Sigmoid colon (tissue), 7 donors: ENCODE data around the gene TIGD6. TPM values are rescaled to one million over a fixed set of nuclear protein-coding genes. Genes with fewer than 3 reads are reported as not detected.

Experiments
- DNase-seq: peaks from one replicate; pipeline ENCODE4 v3.0.0-alpha.2; 2019
- H3K27ac ChIP-seq, 4 donors: fragments of 200-600 bp; sonication (generic); one replicate each; pipeline ENCODE4 v1.5.1; 2016 to 2019; ENCODE audit warnings: mild to moderate bottlenecking in 1 of 4
- H3K27me3 ChIP-seq, 3 donors: fragments of 200-600 bp; sonication (generic); one replicate each; pipeline ENCODE4 v1.5.1; 2019; ENCODE audit warnings: mild to moderate bottlenecking in 1 of 3
- H3K36me3 ChIP-seq, 4 donors: fragments of 200-600 bp; sonication (generic); one replicate each; pipeline ENCODE4 v1.5.1; 2016 to 2019
- H3K4me1 ChIP-seq, 4 donors: fragments of 200-600 bp; sonication (generic); one replicate each; pipeline ENCODE4 v1.5.1; 2017 to 2019
- H3K4me3 ChIP-seq, 4 donors: fragments of 200-600 bp; sonication (generic); one replicate each; pipeline ENCODE4 v1.5.1; 2017 to 2019; ENCODE audit warnings: mild to moderate bottlenecking in 2 of 4, moderate library complexity in 1 of 4
- H3K9me3 ChIP-seq, 4 donors: fragments of 200-600 bp in 3 of 4; sonication (generic) in 3 of 4; one replicate each; pipeline versions ENCODE4 v1.5.1 to v1.6.1; 2013 to 2019
- CTCF ChIP-seq, 4 experiments: fragments of 450-650 bp in 3 of 4; fragments of 200-600 bp in 1 of 4; IDR thresholded peaks; one replicate each; pipeline ENCODE4 v1.5.1; 2016 to 2019; ENCODE audit warnings: antibody characterized with exemption in 4 of 4, mild to moderate bottlenecking in 3 of 4, moderate library complexity in 2 of 4
- EP300 ChIP-seq, 4 donors: sonication (generic); formaldehyde crosslinking; IDR thresholded peaks; one replicate each; pipeline ENCODE4 v1.6.1; 2017; ENCODE audit warnings: antibody characterized with exemption in 4 of 4
- POLR2A ChIP-seq, 2 donors: fragments of 450-650 bp; IDR thresholded peaks; one replicate each; pipeline ENCODE4 v1.6.1; 2016; ENCODE audit warnings: antibody characterized with exemption in 2 of 2, mild to moderate bottlenecking in 2 of 2, moderate library complexity in 2 of 2
- POLR2AphosphoS5 ChIP-seq, 4 donors: sonication (generic); formaldehyde crosslinking; IDR thresholded peaks; one replicate each; pipeline ENCODE4 v1.6.1; 2017; ENCODE audit warnings: antibody characterized with exemption in 4 of 4
- WGBS, 2 donors: extraction: QIAGEN DNeasy Blood & Tissue Kit; methylation state at CpG; one replicate each; pipeline ENCODE4 v1.1.7; 2013; 5-methylcytosine and 5-hydroxymethylcytosine counted together
- intact Hi-C: fragments of 100-400 bp; cut with DNase I; formaldehyde crosslinking; loops from one replicate; pipeline ENCODE4 v1.15.1; 2023
- polyA plus RNA-seq, 3 donors: library from polyadenylated mRNA; stranded (reverse); fragments of 200-250 nt; gene quantifications; one replicate each; pipeline ENCODE4 v1.2.3, GENCODE V29; 2013
- total RNA-seq, 4 donors: library from RNA; depleted of rRNA; stranded (reverse); fragments of >200 nt; gene quantifications; one replicate each; pipeline ENCODE4 v1.1.0, GENCODE V29; 2016
- donor health status: healthy with polysubstance abuse.
- donor health status: Bipolar disorder and iron deficiency.
- donor health status: healthy.

The TIGD6 gene
- total and polyA plus RNA-seq, 7 donors, result 0.60 to 11.4 (median 2.4) TPM

- Histone ChIP-seq H3K27me3 (no peaks in the 10 kb centered on the region), H3K4me1 (peaks cover 0 to 19% (median 9%) of the 10 kb centered on the region in 4 donors), H3K4me3 (peak within 1 kb of the TSS; percentile 62 to 98 (median 82)), H3K27ac (peak within 1 kb of the TSS; percentile 86 to 93 (median 90)), H3K36me3 (no peaks in the 10 kb centered on the region), H3K9me3 (no peaks in the 10 kb centered on the region)
- TF ChIP-seq CTCF (IDR thresholded peaks at IDR 0.05), result no peak
- TF ChIP-seq POLR2AphosphoS5 (IDR thresholded peaks at IDR 0.05), result peak; percentile 96 to 99 (median 97)
- no peak for TF ChIP-seq EP300 (IDR thresholded peaks at IDR 0.05)
- peak; percentile 89 to 92 for TF ChIP-seq POLR2A (IDR thresholded peaks at IDR 0.05)
- WGBS, 2 donors, result 0% methylated on average over 84 of the region's 84 CpGs
- intact Hi-C loops, result loop anchor here (2.0 to 5.0 kb wide), 2 partner anchors 30 to 108 kb away; no protein-coding TSS in a partner anchor
- DNase-seq, result peak; percentile 99
These were observed 39.9 kb downstream of the TIGD6 start, which contains the start of gene SLC26A2 for GRCh38 chr5:149960272-149961185. SLC26A2 (plus strand) TSS chr5:149960758; CDS start chr5:149977653, 16,895 bp downstream.

- Histone ChIP-seq H3K4me3 (peak overlapping the region; percentile 62 to 98 (median 82)), H3K27me3 (no peaks in the 10 kb centered on the region), H3K9me3 (no peaks in the 10 kb centered on the region), H3K4me1 (peaks cover 0 to 19% (median 9%) of the 10 kb centered on the region in 4 donors), H3K27ac (peak overlapping the region; percentile 86 to 93 (median 90)), H3K36me3 (no peaks in the 10 kb centered on the region)
- 35 to 40% methylated on average over 14 of the region's 14 CpGs for WGBS, 2 donors
- intact Hi-C loops, result loop anchor here (2.0 to 5.0 kb wide), 3 partner anchors 31 to 129 kb away; no protein-coding TSS in a partner anchor
- no peak for DNase-seq
- no peak for TF ChIP-seq EP300 (IDR thresholded peaks at IDR 0.05)
- TF ChIP-seq CTCF (IDR thresholded peaks at IDR 0.05), result peak in 3 of 4 experiments; percentile 28 to 46 (median 40)
These were observed 40.8 kb downstream of the TIGD6 start for GRCh38 chr5:149959406-149960236.

- H3K4me3 ChIP-seq, result no peak overlapping the region
- 29 to 77% methylated on average over 4 of the region's 4 CpGs for WGBS, 2 donors
- H3K27ac ChIP-seq, result no peak overlapping the region
- TF ChIP-seq CTCF (IDR thresholded peaks at IDR 0.05) (no peak), EP300 (IDR thresholded peaks at IDR 0.05) (no peak), POLR2A (IDR thresholded peaks at IDR 0.05) (no peak), POLR2AphosphoS5 (IDR thresholded peaks at IDR 0.05) (no peak)
- no peaks in the 10 kb centered on the region for H3K9me3 ChIP-seq
- no peak for DNase-seq
- intact Hi-C loops, result loop anchor here (2.0 kb wide), 1 partner anchor 127 kb away; no protein-coding TSS in a partner anchor
- H3K4me1 ChIP-seq, result peaks cover 0 to 19% (median 9%) of the 10 kb centered on the region in 4 donors
- H3K36me3 ChIP-seq, result no peaks in the 10 kb centered on the region
- H3K27me3 ChIP-seq, result no peaks in the 10 kb centered on the region
These were observed 42.6 kb downstream of the TIGD6 start for GRCh38 chr5:149957855-149958254.

GRCh38 chr5:149956685-149957084, 43.8 kb downstream of the TIGD6 start:
- WGBS, 2 donors, result 13 to 63% methylated on average over 5 of the region's 5 CpGs
- TF ChIP-seq EP300 (IDR thresholded peaks at IDR 0.05) (no peak), POLR2A (IDR thresholded peaks at IDR 0.05) (no peak), CTCF (IDR thresholded peaks at IDR 0.05) (no peak)
- Histone ChIP-seq H3K27me3 (no peaks in the 10 kb centered on the region), H3K9me3 (no peaks in the 10 kb centered on the region), H3K4me3 (no peak overlapping the region), H3K36me3 (no peaks in the 10 kb centered on the region), H3K4me1 (peaks cover 0 to 19% (median 8%) of the 10 kb centered on the region in 4 donors), H3K27ac (no peak overlapping the region)
- intact Hi-C loops, result no loop called here
- DNase-seq, result no peak
